PC-9 (cell line): Measurements from ENCODE around the gene JSRP1. TPM values are rescaled to one million over a fixed set of nuclear protein-coding genes. Genes with fewer than 3 reads are reported as not detected.

Experiments
- BruUV-seq: library from RNA; stranded (reverse); fragments of 400-500 nt; replicated peaks from 2 replicates; lab custom pipeline; 2021; lab: Mats Ljungman, UMichigan
- CTCF ChIA-PET: fragments of 300-600 bp; sonication (Branson Sonifier 250); formaldehyde crosslinking; loops from one replicate; lab custom pipeline; 2022; ENCODE audit warnings: antibody characterized with exemption; lab: Charles Lee
- POLR2A ChIA-PET: fragments of 300-600 bp; sonication (Branson Sonifier 250); formaldehyde crosslinking; loops from one replicate; lab custom pipeline; 2022; ENCODE audit warnings: antibody characterized with exemption; ENCODE audit not compliant: unreplicated experiment; lab: Charles Lee
- DNase-seq, 2 experiments: peaks; one replicate each; pipeline versions ENCODE4 v3.0.0 to v3.0.0-alpha.2; 2015 to 2022; ENCODE audit warnings: mixed read lengths in 1 of 2
- H2AFZ ChIP-seq: fragments of 200-600 bp; sonication (generic); 2 replicates; pipeline ENCODE4 v1.8.1; 2017; ENCODE audit warnings: antibody characterized with exemption
- H3F3A ChIP-seq: fragments of 200-600 bp; sonication (generic); 2 replicates; pipeline ENCODE4 v1.8.1; 2017; ENCODE audit warnings: antibody characterized with exemption, mild to moderate bottlenecking, low read depth; ENCODE audit not compliant: insufficient read depth
- H3K27ac ChIP-seq: fragments of 200-600 bp; sonication (generic); 2 replicates; pipeline ENCODE4 v1.6.1; 2016; ENCODE audit warnings: mixed run types
- H3K27me3 ChIP-seq: fragments of 200-600 bp; sonication (generic); 2 replicates; pipeline ENCODE4 v1.6.1; 2016; ENCODE audit warnings: low read depth, mixed run types; ENCODE audit not compliant: insufficient read depth
- H3K36me3 ChIP-seq: fragments of 200-600 bp; sonication (generic); 2 replicates; pipeline ENCODE4 v1.6.1; 2016; ENCODE audit warnings: low read depth, mixed run types
- H3K4me1 ChIP-seq: fragments of 200-600 bp; sonication (generic); replicated peaks from 2 replicates; pipeline ENCODE4 v1.6.1; 2016; ENCODE audit warnings: mixed run types; ENCODE audit not compliant: insufficient read depth
- H3K4me2 ChIP-seq: fragments of 200-600 bp; sonication (generic); 2 replicates; pipeline ENCODE4 v1.6.1; 2017; ENCODE audit warnings: mixed run types
- H3K4me3 ChIP-seq: fragments of 200-600 bp; sonication (generic); 2 replicates; pipeline ENCODE4 v1.6.1; 2016; ENCODE audit warnings: mixed run types
- H3K79me2 ChIP-seq: fragments of 200-600 bp; sonication (generic); 2 replicates; pipeline ENCODE4 v1.6.1; 2017; ENCODE audit warnings: low read depth, mixed run types
- H3K9me2 ChIP-seq: fragments of 200-600 bp; sonication (generic); 2 replicates; pipeline ENCODE4 v1.8.1; 2017; ENCODE audit warnings: mild to moderate bottlenecking; ENCODE audit not compliant: insufficient read depth
- H3K9me3 ChIP-seq: fragments of 200-600 bp; sonication (generic); 2 replicates; pipeline ENCODE4 v1.8.1; 2016; ENCODE audit warnings: low read depth; ENCODE audit not compliant: insufficient read depth
- H4K20me1 ChIP-seq: fragments of 200-600 bp; sonication (generic); 2 replicates; pipeline ENCODE4 v1.8.1; 2017; ENCODE audit not compliant: insufficient read depth
- CTCF ChIP-seq: fragments of 200-600 bp; sonication (generic); conservative IDR thresholded peaks from 2 replicates; pipeline ENCODE4 v1.6.1; 2017; ENCODE audit warnings: mixed run types, antibody characterized with exemption, mild to moderate bottlenecking, moderate library complexity
- EZH2 ChIP-seq: fragments of 200-600 bp; sonication (generic); IDR thresholded peaks from 2 replicates; pipeline ENCODE4 v1.8.0; 2017; ENCODE audit warnings: antibody characterized with exemption, low read depth
- intact Hi-C: fragments of 100-400 bp; cut with micrococcal nuclease; formaldehyde crosslinking; loops from one replicate; pipeline ENCODE4 v1.10.0; 2022; ENCODE audit not compliant: unreplicated experiment
- total RNA-seq: library from RNA; stranded (reverse); gene quantifications from 2 replicates; pipeline ENCODE4 v1.2.3, GENCODE V29; 2021

The JSRP1 gene
- total RNA-seq, 1 experiment from 2014 or later: 1.1 TPM

DNA sequence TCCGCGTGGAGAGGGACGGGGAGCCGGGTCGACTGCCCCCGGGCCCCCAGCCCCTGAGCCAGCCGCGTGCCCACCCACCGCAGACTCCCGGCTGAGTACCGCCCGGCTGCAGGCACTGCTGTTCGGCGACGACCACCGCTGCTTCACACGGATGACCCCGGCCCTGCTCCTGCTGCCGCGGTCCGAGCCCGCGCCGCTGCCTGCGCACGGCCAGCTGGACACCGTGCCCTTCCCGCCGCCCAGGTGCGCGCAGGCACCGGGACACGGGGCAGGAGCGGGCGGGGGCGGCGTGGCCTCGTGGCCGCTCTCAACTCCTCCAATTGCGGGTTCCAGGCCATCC is 5.5 kb downstream of the JSRP1 start:
- Histone ChIP-seq H3K9me3 (no peaks in the 10 kb centered on the region), H4K20me1 (0 out of 2 replicates have a peak, but pooled peaks cover 4% of the 10 kb centered on the region), H3K79me2 (no peaks in the 10 kb centered on the region), H3K9me2 (no peaks in the 10 kb centered on the region), H3K36me3 (no peaks in the 10 kb centered on the region), H3K4me3 (no peak overlapping the region), H2AFZ (no peak overlapping the region), H3K4me2 (no peak overlapping the region), H3F3A (no peaks in the 10 kb centered on the region), H3K27me3 (no peaks in the 10 kb centered on the region), H3K27ac (no peak overlapping the region), H3K4me1 (no peaks in the 10 kb centered on the region)
- TF ChIP-seq EZH2: no peak
- TF ChIP-seq CTCF: no peak
- POLR2A ChIA-PET: no interaction called here
- intact Hi-C loops: no loop called here
- BruUV-seq: no TSS peak
- CTCF ChIA-PET: no interaction called here
- no peak for DNase-seq

DNA sequence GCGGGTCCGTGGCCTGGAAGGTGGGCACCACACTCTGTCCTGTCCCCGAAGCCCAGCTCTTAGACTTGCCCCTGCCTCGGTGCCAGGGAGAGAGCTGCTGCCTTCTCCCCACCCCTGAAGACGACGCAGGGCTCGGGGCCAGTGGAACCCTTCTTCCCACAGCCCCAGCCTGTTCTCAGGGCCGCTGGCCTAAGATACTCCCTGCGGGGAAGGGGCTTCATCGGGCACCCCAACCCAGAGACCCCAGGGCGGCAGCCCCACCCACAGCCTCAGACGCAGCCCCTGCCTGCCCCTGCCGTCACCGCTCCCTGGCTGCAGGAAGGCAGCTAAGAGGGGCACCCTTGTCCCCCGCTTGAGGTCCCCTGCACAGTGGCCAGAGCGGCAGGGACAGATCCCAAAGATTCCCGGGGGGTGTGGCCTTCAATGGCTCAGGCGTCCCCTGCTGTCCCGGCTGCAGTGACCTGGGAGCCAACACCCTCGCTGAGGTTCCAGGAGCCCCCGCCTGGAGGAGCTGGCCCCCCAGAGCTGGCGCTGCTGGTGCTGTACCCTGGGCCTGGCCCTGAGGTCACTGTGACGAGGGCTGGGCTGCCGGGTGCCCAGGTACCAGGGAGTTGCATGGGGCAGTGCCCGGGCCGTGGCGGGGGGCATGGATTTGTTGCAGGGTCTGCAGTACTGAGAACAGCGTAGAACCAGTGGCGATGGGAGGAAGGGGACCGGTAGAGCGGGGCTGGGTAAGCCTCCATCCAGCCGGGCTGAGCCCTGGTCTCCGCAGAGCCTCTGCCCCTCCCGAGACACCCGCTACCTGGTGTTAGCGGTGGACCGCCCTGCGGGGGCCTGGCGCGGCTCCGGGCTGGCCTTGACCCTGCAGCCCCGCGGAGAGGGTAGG is 6.1 kb downstream of the JSRP1 start:
- CTCF ChIA-PET: no interaction called here
- Histone ChIP-seq H3K4me3 (no peak overlapping the region), H4K20me1 (0 out of 2 replicates have a peak, but pooled peaks cover 4% of the 10 kb centered on the region), H3K9me2 (no peaks in the 10 kb centered on the region), H3F3A (no peaks in the 10 kb centered on the region), H3K27me3 (no peaks in the 10 kb centered on the region), H2AFZ (no peak overlapping the region), H3K4me1 (no peaks in the 10 kb centered on the region), H3K79me2 (no peaks in the 10 kb centered on the region), H3K27ac (no peak overlapping the region), H3K36me3 (no peaks in the 10 kb centered on the region), H3K9me3 (no peaks in the 10 kb centered on the region), H3K4me2 (no peak overlapping the region)
- no peak for TF ChIP-seq CTCF
- TF ChIP-seq EZH2: no peak
- DNase-seq: no peak
- POLR2A ChIA-PET: no interaction called here
- no TSS peak for BruUV-seq
- intact Hi-C loops: no loop called here

- Histone ChIP-seq H3K27me3 (no peaks in the 10 kb centered on the region), H3K27ac (no peak within 1 kb of the TSS), H3F3A (no peaks in the 10 kb centered on the region), H3K4me2 (no peak within 1 kb of the TSS), H2AFZ (no peak within 1 kb of the TSS), H3K79me2 (no peaks in the 10 kb centered on the region), H4K20me1 (0 out of 2 replicates have a peak, but pooled peaks cover 4% of the 10 kb centered on the region), H3K9me2 (no peaks in the 10 kb centered on the region), H3K9me3 (no peaks in the 10 kb centered on the region), H3K36me3 (no peaks in the 10 kb centered on the region), H3K4me3 (no peak within 1 kb of the TSS), H3K4me1 (no peaks in the 10 kb centered on the region)
- BruUV-seq: no TSS peak
- CTCF ChIA-PET: interaction anchor here (0.6 to 0.8 kb wide), 2 partner anchors 66 to 453 kb away, joined by 3 to 16 read pairs; no protein-coding TSS in a partner anchor
- TF ChIP-seq CTCF (no peak), EZH2 (no peak)
- DNase-seq: no peak
- POLR2A ChIA-PET: no interaction called here
- intact Hi-C loops: no loop called here
These were observed 7.0 kb downstream of the JSRP1 start, which contains the start of gene AMH for GRCh38 chr19:2249010-2249866. Gene AMH (plus strand): TSS chr19:2249323. CDS start chr19:2249333, 10 bp downstream.
